ENCODE results near the gene CCDC85C.

- TF ChIP-seq, protein P1, sequence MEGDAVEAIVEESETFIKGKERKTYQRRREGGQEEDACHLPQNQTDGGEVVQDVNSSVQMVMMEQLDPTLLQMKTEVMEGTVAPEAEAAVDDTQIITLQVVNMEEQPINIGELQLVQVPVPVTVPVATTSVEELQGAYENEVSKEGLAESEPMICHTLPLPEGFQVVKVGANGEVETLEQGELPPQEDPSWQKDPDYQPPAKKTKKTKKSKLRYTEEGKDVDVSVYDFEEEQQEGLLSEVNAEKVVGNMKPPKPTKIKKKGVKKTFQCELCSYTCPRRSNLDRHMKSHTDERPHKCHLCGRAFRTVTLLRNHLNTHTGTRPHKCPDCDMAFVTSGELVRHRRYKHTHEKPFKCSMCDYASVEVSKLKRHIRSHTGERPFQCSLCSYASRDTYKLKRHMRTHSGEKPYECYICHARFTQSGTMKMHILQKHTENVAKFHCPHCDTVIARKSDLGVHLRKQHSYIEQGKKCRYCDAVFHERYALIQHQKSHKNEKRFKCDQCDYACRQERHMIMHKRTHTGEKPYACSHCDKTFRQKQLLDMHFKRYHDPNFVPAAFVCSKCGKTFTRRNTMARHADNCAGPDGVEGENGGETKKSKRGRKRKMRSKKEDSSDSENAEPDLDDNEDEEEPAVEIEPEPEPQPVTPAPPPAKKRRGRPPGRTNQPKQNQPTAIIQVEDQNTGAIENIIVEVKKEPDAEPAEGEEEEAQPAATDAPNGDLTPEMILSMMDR (IDR thresholded peaks at IDR 0.05): no peak
- TF ChIP-seq ZFX (IDR thresholded peaks at IDR 0.05; ENCODE audit: borderline replicate concordance): no peak
Observed at GRCh38 chr14:99484106-99484505, 119.9 kb downstream of the CCDC85C start.
